Neural cell (in vitro differentiated cells): ENCODE data around the gene KRT3. TPM values are rescaled to one million over a fixed set of nuclear protein-coding genes. Genes with fewer than 3 reads are reported as not detected.

Experiments
- H2AFZ ChIP-seq: fragments of 200-600, 300-800 bp; sonication (generic), shearing (Covaris generic); 2 replicates; pipeline ENCODE4 v1.6.0; 2014; ENCODE audit warnings: low read depth, mild to moderate bottlenecking, antibody characterized with exemption, low read length, moderate library complexity
- H3F3A ChIP-seq: fragments of 200-600 bp; shearing (Covaris generic); 2 replicates; pipeline ENCODE4 v1.6.1; 2016; ENCODE audit warnings: mild to moderate bottlenecking, moderate library complexity, mixed read lengths, antibody characterized with exemption, low read length; ENCODE audit not compliant: insufficient read depth, poor library complexity, severe bottlenecking
- H3K27ac ChIP-seq: fragments of 200-600, 300-800 bp; sonication (generic), shearing (Covaris generic); 2 replicates; pipeline ENCODE4 v1.5.1; 2014; ENCODE audit warnings: mild to moderate bottlenecking, low read length, moderate library complexity
- H3K27me3 ChIP-seq: fragments of 300-800, 200-600 bp; sonication (generic), shearing (Covaris generic); 2 replicates; pipeline ENCODE4 v1.6.0; 2014; ENCODE audit warnings: mild to moderate bottlenecking, low read depth, low read length, moderate library complexity; ENCODE audit not compliant: insufficient read depth
- H3K36me3 ChIP-seq: fragments of 300-800, 200-600 bp; sonication (generic), shearing (Covaris generic); 2 replicates; pipeline ENCODE4 v1.5.1; 2014; ENCODE audit warnings: mild to moderate bottlenecking, antibody characterized with exemption, low read length, moderate library complexity; ENCODE audit not compliant: insufficient read depth
- H3K4me2 ChIP-seq: fragments of 300-800, 200-600 bp; sonication (generic), shearing (Covaris generic); 2 replicates; pipeline ENCODE4 v1.6.0; 2014; ENCODE audit warnings: mild to moderate bottlenecking, low read length
- H3K4me3 ChIP-seq: fragments of 300-800, 200-600 bp; sonication (generic), shearing (Covaris generic); 2 replicates; pipeline ENCODE4 v1.5.1; 2014; ENCODE audit warnings: mild to moderate bottlenecking, low read length, moderate library complexity
- H3K79me2 ChIP-seq: fragments of 200-600 bp; shearing (Covaris generic); replicated peaks from 2 replicates; pipeline ENCODE4 v1.6.0; 2014; ENCODE audit warnings: mild to moderate bottlenecking, low read length, moderate library complexity; ENCODE audit not compliant: insufficient read depth
- H3K9ac ChIP-seq: fragments of 300-800, 200-600 bp; sonication (generic), shearing (Covaris generic); 2 replicates; pipeline ENCODE4 v1.6.1; 2016; ENCODE audit warnings: mild to moderate bottlenecking, low read length, mixed read lengths
- H3K9me2 ChIP-seq: fragments of 200-600 bp; shearing (Covaris generic); 2 replicates; pipeline ENCODE4 v1.6.1; 2016; ENCODE audit warnings: mild to moderate bottlenecking, low read length, mixed read lengths; ENCODE audit not compliant: insufficient read depth
- H3K9me3 ChIP-seq: fragments of 200-600, 300-800 bp; sonication (generic), shearing (Covaris generic); 2 replicates; pipeline ENCODE4 v1.6.1; 2016; ENCODE audit warnings: mild to moderate bottlenecking, mixed run types, low read length, moderate library complexity, mixed read lengths
- H4K20me1 ChIP-seq: fragments of 200-600 bp; shearing (Covaris generic); 2 replicates; pipeline ENCODE4 v1.6.1; 2016; ENCODE audit warnings: mild to moderate bottlenecking, mixed run types; ENCODE audit not compliant: insufficient read depth
- CTCF ChIP-seq: fragments of 450-650 bp; IDR thresholded peaks from 2 replicates; pipeline ENCODE4 v1.5.1; 2014; ENCODE audit warnings: antibody characterized with exemption, mild to moderate bottlenecking, moderate library complexity; ENCODE audit not compliant: poor library complexity, severe bottlenecking
- EP300 ChIP-seq: fragments of 450-650 bp; conservative IDR thresholded peaks from 2 replicates; pipeline ENCODE4 v1.6.1; 2014; ENCODE audit warnings: antibody characterized with exemption, mild to moderate bottlenecking, moderate library complexity; ENCODE audit not compliant: poor library complexity, severe bottlenecking
- EZH2 ChIP-seq: fragments of 200-600, 300-800 bp; shearing (Covaris generic), sonication (generic); IDR thresholded peaks from 2 replicates; pipeline ENCODE4 v1.6.1; 2014; ENCODE audit warnings: antibody characterized with exemption, low read length, borderline replicate concordance, mild to moderate bottlenecking; ENCODE audit not compliant: insufficient read depth, poor library complexity, severe bottlenecking
- MXI1 ChIP-seq: fragments of 450-650 bp; conservative IDR thresholded peaks from 2 replicates; pipeline ENCODE4 v1.6.1; 2014; ENCODE audit warnings: antibody characterized with exemption, mild to moderate bottlenecking; ENCODE audit not compliant: poor library complexity, severe bottlenecking
- POLR2AphosphoS5 ChIP-seq: IDR thresholded peaks from 2 replicates; pipeline ENCODE4 v1.6.1; 2012
- RAD21 ChIP-seq: fragments of 450-650 bp; conservative IDR thresholded peaks from 2 replicates; pipeline ENCODE4 v1.6.1; 2014; ENCODE audit warnings: antibody characterized with exemption, mild to moderate bottlenecking, moderate library complexity
- REST ChIP-seq: IDR thresholded peaks from 2 replicates; pipeline ENCODE4 v1.6.1; 2012; ENCODE audit warnings: borderline replicate concordance
- SMC3 ChIP-seq: fragments of 450-650 bp; conservative IDR thresholded peaks from 2 replicates; pipeline ENCODE4 v1.6.1; 2014; ENCODE audit warnings: antibody characterized with exemption, mild to moderate bottlenecking, moderate library complexity; ENCODE audit not compliant: poor library complexity
- TAF1 ChIP-seq: IDR thresholded peaks from 2 replicates; pipeline ENCODE4 v1.6.1; 2012; ENCODE audit warnings: low read depth
- polyA plus RNA-seq: library from polyadenylated mRNA; depleted of rRNA; stranded (reverse); fragments of >200 nt; gene quantifications from 2 replicates; pipeline ENCODE4 v1.2.3, GENCODE V29; 2014

Gene KRT3
- polyA plus RNA-seq, 1 donor from 2014 or later: not detected

- Histone ChIP-seq H3K79me2 (no peaks in the 10 kb centered on the region), H3K27me3 (no peaks in the 10 kb centered on the region), H3F3A (no peaks in the 10 kb centered on the region), H3K9me2 (no peaks in the 10 kb centered on the region), H3K9me3 (no peaks in the 10 kb centered on the region), H3K4me3 (no peak overlapping the region), H3K4me2 (no peak overlapping the region), H3K9ac (no peak overlapping the region), H3K27ac (no peak overlapping the region), H2AFZ (no peak overlapping the region), H4K20me1 (no peaks in the 10 kb centered on the region), H3K36me3 (no peaks in the 10 kb centered on the region)
- TF ChIP-seq RAD21 (no peak), EZH2 (no peak), EP300 (no peak), POLR2AphosphoS5 (no peak), MXI1 (no peak), CTCF (no peak), TAF1 (no peak), SMC3 (no peak), REST (no peak)
Measured at GRCh38 chr12:52791271-52792184, 4.4 kb downstream of the KRT3 start.

GRCh38 chr12:52790427-52791270 is 5.3 kb downstream of the KRT3 start:
- no peak overlapping the region for H3K4me3 ChIP-seq
- TF ChIP-seq TAF1: no peak
- no peak for TF ChIP-seq POLR2AphosphoS5
- TF ChIP-seq EZH2: no peak
- TF ChIP-seq MXI1: no peak
- no peak for TF ChIP-seq RAD21
- no peak for TF ChIP-seq EP300
- no peak for TF ChIP-seq REST
- TF ChIP-seq SMC3: no peak
- no peak for TF ChIP-seq CTCF
- H3K36me3 ChIP-seq: no peaks in the 10 kb centered on the region

More at GRCh38 chr12:52790427-52791270, 5.3 kb downstream of the KRT3 start:
- Histone ChIP-seq H3K9ac (no peak overlapping the region), H2AFZ (no peak overlapping the region), H3K79me2 (no peaks in the 10 kb centered on the region), H3F3A (no peaks in the 10 kb centered on the region), H3K9me2 (no peaks in the 10 kb centered on the region), H3K9me3 (no peaks in the 10 kb centered on the region), H3K4me2 (no peak overlapping the region), H3K27ac (no peak overlapping the region), H3K27me3 (no peaks in the 10 kb centered on the region), H4K20me1 (no peaks in the 10 kb centered on the region)
